OCI-LY7 (cell line): ENCODE data around the gene CTNND2.

Source experiments
- EZH2phosphoT487 ChIP-seq: fragments of 200-600 bp; sonication (generic); IDR thresholded peaks from 2 replicates; pipeline ENCODE4 v1.6.1; 2018; ENCODE audit warnings: low read depth, borderline replicate concordance, mild to moderate bottlenecking, mixed run types, antibody characterized with exemption, low read length, moderate library complexity, mixed read lengths
- TF ChIP-seq, protein P1 (sequence below): fragments of 200-600 bp; sonication (generic); conservative IDR thresholded peaks from 2 replicates; pipeline ENCODE4 v1.5.1; 2014; ENCODE audit warnings: mild to moderate bottlenecking, antibody characterized with exemption, low read length, moderate library complexity, mixed read lengths

DNA sequence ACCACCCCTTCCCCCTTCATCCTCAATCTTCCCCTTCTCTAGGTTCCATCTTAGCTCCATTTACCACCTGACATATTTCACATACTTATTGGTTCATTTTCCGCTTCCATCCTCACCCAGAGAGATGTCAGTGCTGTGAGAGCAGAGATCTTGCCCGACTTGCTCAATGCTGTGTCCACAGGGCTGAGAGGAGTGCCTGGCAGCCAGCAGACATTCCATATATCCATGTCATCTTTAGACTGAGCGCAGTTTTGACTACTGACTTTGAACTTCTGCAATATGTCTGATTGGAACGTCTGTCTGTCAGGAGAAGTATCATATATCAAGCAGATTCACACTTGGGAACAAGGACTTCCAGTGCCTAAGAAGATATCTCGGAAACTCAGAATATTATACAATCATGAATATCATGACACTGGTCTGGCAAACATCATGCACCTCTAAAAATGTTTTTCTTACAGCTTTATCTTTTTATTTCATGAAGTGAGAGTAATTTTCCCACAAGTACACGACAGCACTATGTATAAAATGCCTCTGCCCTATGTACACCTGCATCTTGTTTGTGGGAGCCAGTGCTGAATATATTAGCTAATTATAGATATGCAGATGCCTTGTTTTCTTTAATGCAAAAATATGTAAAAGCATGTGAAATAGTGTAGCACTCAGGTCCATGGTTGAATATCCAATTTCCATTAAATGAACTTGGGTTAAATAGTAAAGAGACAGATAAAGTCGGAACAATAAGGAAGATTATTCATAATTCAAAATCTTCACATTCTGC is 689.2 kb downstream of the CTNND2 start:
- TF ChIP-seq, protein P1, sequence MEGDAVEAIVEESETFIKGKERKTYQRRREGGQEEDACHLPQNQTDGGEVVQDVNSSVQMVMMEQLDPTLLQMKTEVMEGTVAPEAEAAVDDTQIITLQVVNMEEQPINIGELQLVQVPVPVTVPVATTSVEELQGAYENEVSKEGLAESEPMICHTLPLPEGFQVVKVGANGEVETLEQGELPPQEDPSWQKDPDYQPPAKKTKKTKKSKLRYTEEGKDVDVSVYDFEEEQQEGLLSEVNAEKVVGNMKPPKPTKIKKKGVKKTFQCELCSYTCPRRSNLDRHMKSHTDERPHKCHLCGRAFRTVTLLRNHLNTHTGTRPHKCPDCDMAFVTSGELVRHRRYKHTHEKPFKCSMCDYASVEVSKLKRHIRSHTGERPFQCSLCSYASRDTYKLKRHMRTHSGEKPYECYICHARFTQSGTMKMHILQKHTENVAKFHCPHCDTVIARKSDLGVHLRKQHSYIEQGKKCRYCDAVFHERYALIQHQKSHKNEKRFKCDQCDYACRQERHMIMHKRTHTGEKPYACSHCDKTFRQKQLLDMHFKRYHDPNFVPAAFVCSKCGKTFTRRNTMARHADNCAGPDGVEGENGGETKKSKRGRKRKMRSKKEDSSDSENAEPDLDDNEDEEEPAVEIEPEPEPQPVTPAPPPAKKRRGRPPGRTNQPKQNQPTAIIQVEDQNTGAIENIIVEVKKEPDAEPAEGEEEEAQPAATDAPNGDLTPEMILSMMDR = no peak
- TF ChIP-seq EZH2phosphoT487 = no peak
